Measurements from ENCODE around the gene NR1D2. TPM values are rescaled to one million over a fixed set of nuclear protein-coding genes. Genes with fewer than 3 reads are reported as not detected.

Gene NR1D2
- total and polyA plus RNA-seq, 2 of the 13 experiments (the other 11 are each of a cell fraction or from before 2014, with no cell fraction given) = 5.3 to 8.1 TPM

DNA sequence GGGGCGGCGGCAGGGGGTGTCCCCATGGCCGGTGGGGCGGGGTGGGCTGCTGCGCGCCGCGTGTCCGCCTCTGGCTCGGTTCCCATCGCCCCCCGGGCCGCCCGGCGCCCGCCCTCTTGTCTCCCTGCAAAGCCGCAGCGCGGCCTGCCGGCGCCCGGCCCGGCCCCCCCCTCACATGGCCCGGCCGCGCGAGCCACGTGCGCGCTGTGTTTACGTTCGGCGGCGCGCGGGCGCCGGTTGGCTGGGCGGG, 502 bp downstream of the NR1D2 start (continued):
- no peak for TF ChIP-seq ZNF224 (CRISPR knock-in tag; IDR thresholded peaks at IDR 0.05)
- TF ChIP-seq, protein P1, sequence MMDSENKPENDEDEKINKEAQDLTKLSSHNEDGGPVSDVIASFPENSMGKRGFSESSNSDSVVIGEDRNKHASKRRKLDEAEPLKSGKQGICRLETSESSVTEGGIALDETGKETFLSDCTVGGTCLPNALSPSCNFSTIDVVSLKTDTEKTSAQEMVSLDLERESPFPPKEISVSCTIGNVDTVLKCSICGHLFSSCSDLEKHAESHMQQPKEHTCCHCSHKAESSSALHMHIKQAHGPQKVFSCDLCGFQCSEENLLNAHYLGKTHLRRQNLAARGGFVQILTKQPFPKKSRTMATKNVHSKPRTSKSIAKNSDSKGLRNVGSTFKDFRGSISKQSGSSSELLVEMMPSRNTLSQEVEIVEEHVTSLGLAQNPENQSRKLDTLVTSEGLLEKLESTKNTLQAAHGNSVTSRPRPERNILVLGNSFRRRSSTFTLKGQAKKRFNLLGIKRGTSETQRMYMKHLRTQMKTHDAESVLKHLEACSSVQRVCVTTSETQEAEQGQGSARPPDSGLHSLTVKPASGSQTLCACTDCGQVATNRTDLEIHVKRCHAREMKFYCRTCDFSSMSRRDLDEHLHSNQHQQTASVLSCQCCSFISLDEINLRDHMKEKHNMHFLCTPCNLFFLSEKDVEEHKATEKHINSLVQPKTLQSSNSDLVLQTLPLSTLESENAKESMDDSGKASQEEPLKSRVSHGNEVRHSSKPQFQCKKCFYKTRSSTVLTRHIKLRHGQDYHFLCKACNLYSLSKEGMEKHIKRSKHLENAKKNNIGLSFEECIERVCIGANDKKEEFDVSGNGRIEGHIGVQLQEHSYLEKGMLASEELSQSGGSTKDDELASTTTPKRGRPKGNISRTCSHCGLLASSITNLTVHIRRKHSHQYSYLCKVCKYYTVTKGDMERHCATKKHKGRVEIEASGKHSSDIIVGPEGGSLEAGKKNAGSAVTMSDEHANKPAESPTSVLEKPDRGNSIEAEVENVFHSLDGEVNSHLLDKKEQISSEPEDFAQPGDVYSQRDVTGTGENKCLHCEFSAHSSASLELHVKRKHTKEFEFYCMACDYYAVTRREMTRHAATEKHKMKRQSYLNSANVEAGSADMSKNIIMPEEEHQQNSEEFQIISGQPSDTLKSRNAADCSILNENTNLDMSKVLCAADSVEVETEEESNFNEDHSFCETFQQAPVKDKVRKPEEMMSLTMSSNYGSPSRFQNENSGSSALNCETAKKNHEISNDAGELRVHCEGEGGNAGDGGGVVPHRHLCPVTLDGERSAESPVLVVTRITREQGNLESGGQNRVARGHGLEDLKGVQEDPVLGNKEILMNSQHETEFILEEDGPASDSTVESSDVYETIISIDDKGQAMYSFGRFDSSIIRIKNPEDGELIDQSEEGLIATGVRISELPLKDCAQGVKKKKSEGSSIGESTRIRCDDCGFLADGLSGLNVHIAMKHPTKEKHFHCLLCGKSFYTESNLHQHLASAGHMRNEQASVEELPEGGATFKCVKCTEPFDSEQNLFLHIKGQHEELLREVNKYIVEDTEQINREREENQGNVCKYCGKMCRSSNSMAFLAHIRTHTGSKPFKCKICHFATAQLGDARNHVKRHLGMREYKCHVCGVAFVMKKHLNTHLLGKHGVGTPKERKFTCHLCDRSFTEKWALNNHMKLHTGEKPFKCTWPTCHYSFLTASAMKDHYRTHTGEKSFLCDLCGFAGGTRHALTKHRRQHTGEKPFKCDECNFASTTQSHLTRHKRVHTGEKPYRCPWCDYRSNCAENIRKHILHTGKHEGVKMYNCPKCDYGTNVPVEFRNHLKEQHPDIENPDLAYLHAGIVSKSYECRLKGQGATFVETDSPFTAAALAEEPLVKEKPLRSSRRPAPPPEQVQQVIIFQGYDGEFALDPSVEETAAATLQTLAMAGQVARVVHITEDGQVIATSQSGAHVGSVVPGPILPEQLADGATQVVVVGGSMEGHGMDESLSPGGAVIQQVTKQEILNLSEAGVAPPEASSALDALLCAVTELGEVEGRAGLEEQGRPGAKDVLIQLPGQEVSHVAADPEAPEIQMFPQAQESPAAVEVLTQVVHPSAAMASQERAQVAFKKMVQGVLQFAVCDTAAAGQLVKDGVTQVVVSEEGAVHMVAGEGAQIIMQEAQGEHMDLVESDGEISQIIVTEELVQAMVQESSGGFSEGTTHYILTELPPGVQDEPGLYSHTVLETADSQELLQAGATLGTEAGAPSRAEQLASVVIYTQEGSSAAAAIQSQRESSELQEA (CRISPR knock-in tag; IDR thresholded peaks at IDR 0.05; ENCODE audit: not compliant biosample characterization) = no peak
- no peak for TF ChIP-seq HNRNPL (IDR thresholded peaks at IDR 0.05; ENCODE audit: low read depth, low read length)
- no peak for TF ChIP-seq TEAD2 (CRISPR knock-in tag; IDR thresholded peaks at IDR 0.05)
- TF ChIP-seq REL (CRISPR knock-in tag; conservative IDR thresholded peaks at IDR 0.05) = peak; percentile 86; the same call in 1 of the 2 replicates
- TF ChIP-seq TSC22D2 (CRISPR knock-in tag; IDR thresholded peaks at IDR 0.05; ENCODE audit: borderline replicate concordance) = peak; percentile 64; the same call in 1 of the 2 replicates
- peak in 1 of 2 experiments; percentile 41; a peak in 1 of 4 replicates for TF ChIP-seq EP300 (IDR thresholded peaks at IDR 0.05; ENCODE audit: low read depth in 2 of 2, low read length in 2 of 2)
- 0 out of 2 replicates have a peak, but pooled peaks have one; percentile 35 for TF ChIP-seq EP300 (CRISPR knock-in tag; IDR thresholded peaks at IDR 0.05; ENCODE audit: borderline replicate concordance)
- TF ChIP-seq ZNF709 (CRISPR knock-in tag; IDR thresholded peaks at IDR 0.05) = no peak
- TF ChIP-seq ZFP37 (CRISPR knock-in tag; IDR thresholded peaks at IDR 0.05; ENCODE audit: borderline replicate concordance) = no peak
- TF ChIP-seq POGK (CRISPR knock-in tag; conservative IDR thresholded peaks at IDR 0.05) = peak; percentile 55; the same call in 1 of the 2 replicates
- TF ChIP-seq NFYC (CRISPR knock-in tag; IDR thresholded peaks at IDR 0.05) = peak; percentile 80
- no peak for TF ChIP-seq GPN1 (CRISPR knock-in tag; IDR thresholded peaks at IDR 0.05; ENCODE audit: borderline replicate concordance)
- TF ChIP-seq ELF3 (CRISPR knock-in tag; IDR thresholded peaks at IDR 0.05) = peak; percentile 61
- TF ChIP-seq RBFOX2 (IDR thresholded peaks at IDR 0.05; ENCODE audit: low read depth, low read length) = peak; percentile 82
- peak; percentile 62; the same call in 1 of the 2 replicates for TF ChIP-seq ZNF589 (CRISPR knock-in tag; conservative IDR thresholded peaks at IDR 0.05)
- TF ChIP-seq JUND (CRISPR knock-in tag; IDR thresholded peaks at IDR 0.05) = 0 out of 2 replicates have a peak, but pooled peaks have one; percentile 31
- no peak for TF ChIP-seq ZNF362 (CRISPR knock-in tag; IDR thresholded peaks at IDR 0.05; ENCODE audit: borderline replicate concordance)
- TF ChIP-seq ZMYM4 (CRISPR knock-in tag; IDR thresholded peaks at IDR 0.05) = no peak
- TF ChIP-seq, protein P2, sequence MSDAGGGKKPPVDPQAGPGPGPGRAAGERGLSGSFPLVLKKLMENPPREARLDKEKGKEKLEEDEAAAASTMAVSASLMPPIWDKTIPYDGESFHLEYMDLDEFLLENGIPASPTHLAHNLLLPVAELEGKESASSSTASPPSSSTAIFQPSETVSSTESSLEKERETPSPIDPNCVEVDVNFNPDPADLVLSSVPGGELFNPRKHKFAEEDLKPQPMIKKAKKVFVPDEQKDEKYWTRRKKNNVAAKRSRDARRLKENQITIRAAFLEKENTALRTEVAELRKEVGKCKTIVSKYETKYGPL (CRISPR knock-in tag; IDR thresholded peaks at IDR 0.05) = peak; percentile 92; the same call in 1 of the 2 replicates

Data from HepG2 (cell line).